Thyroid gland (tissue), 4 donors: ENCODE results near the gene RBBP6. TPM values are rescaled to one million over a fixed set of nuclear protein-coding genes. Genes with fewer than 3 reads are reported as not detected.

Source experiments
- DNase-seq, 2 donors: peaks; one replicate each; pipeline ENCODE4 v3.0.0-alpha.2; 2019
- H3K27ac ChIP-seq, 3 donors: fragments of 200-600 bp; sonication (generic); 1 replicate in 2 of 3; 2 replicates in 1 of 3; pipeline ENCODE4 v1.5.1; 2016 to 2019; ENCODE audit warnings: mild to moderate bottlenecking in 1 of 3, moderate library complexity in 1 of 3
- H3K27me3 ChIP-seq: fragments of 200-600 bp; sonication (generic); one replicate; pipeline ENCODE4 v1.5.1; 2019
- H3K36me3 ChIP-seq, 2 donors: fragments of 200-600 bp; sonication (generic); one replicate each; pipeline ENCODE4 v1.5.1; 2016 to 2019
- H3K4me1 ChIP-seq, 2 donors: fragments of 200-600 bp; sonication (generic); one replicate each; pipeline ENCODE4 v1.5.1; 2017 to 2019
- H3K4me3 ChIP-seq, 3 donors: fragments of 200-600 bp; sonication (generic); replicated peaks in 1 of 3; 1 replicate in 2 of 3; 2 replicates in 1 of 3; pipeline ENCODE4 v1.5.1; 2016; ENCODE audit warnings: mild to moderate bottlenecking in 1 of 3
- H3K9me3 ChIP-seq: fragments of 200-600 bp; sonication (generic); one replicate; pipeline ENCODE4 v1.5.1; 2017
- CTCF ChIP-seq, 6 experiments: fragments of 200-600 bp in 3 of 6; fragments of 450-650 bp in 3 of 6; sonication (generic) in 3 of 6; IDR thresholded peaks; one replicate each; pipeline ENCODE4 v1.5.1; 2016 to 2019; ENCODE audit warnings: antibody characterized with exemption in 6 of 6, mild to moderate bottlenecking in 2 of 6, inconsistent platforms in 1 of 6, moderate library complexity in 1 of 6
- POLR2A ChIP-seq, 2 donors: fragments of 450-650 bp; IDR thresholded peaks; one replicate each; pipeline ENCODE4 v1.6.1; 2017; ENCODE audit warnings: antibody characterized with exemption in 2 of 2, mild to moderate bottlenecking in 2 of 2, moderate library complexity in 1 of 2
- WGBS, 2 donors: methylation state at CpG; one replicate each; pipeline ENCODE4 v1.1.5; 2017; 5-methylcytosine and 5-hydroxymethylcytosine counted together
- intact Hi-C: fragments of 100-400 bp; cut with DNase I; formaldehyde crosslinking; loops from one replicate; pipeline ENCODE4 v1.15.1; 2023
- total RNA-seq, 4 donors: library from RNA; depleted of rRNA; stranded (reverse); fragments of >200 nt; gene quantifications; one replicate each; pipeline ENCODE4 v1.2.3, GENCODE V29; 2016

Gene RBBP6
- total RNA-seq, 4 donors from 2014 or later: 78.9 to 120 (median 84.5) TPM

- Histone ChIP-seq H3K27me3 (no peaks in the 10 kb centered on the region), H3K4me1 (no peaks in the 10 kb centered on the region), H3K27ac (no peak overlapping the region), H3K36me3 (no peaks in the 10 kb centered on the region), H3K4me3 (no peak overlapping the region), H3K9me3 (no peaks in the 10 kb centered on the region)
- whole genome bisulfite sequencing, 2 donors: 90 to 98% methylated on average over 1 of the region's 1 CpG
- intact Hi-C loops: no loop called here
- no peak for DNase-seq
- TF ChIP-seq POLR2A (IDR thresholded peaks at IDR 0.05): no peak
- no peak for TF ChIP-seq CTCF (IDR thresholded peaks at IDR 0.05)
These were observed 8.2 kb upstream of the RBBP6 start for GRCh38 chr16:24531166-24531565.

- Histone ChIP-seq H3K27me3 (no peaks in the 10 kb centered on the region), H3K4me1 (no peaks in the 10 kb centered on the region), H3K4me3 (no peak overlapping the region), H3K36me3 (peaks cover 0 to 2% of the 10 kb centered on the region in 2 donors), H3K9me3 (no peaks in the 10 kb centered on the region), H3K27ac (no peak overlapping the region)
- intact Hi-C loops: no loop called here
- TF ChIP-seq POLR2A (IDR thresholded peaks at IDR 0.05) (no peak), CTCF (IDR thresholded peaks at IDR 0.05) (no peak)
- DNase-seq: no peak
These were observed 4.7 kb upstream of the RBBP6 start for GRCh38 chr16:24534620-24535019.

- intact Hi-C loops: no loop called here
- Histone ChIP-seq H3K36me3 (peaks cover 0 to 5% of the 10 kb centered on the region in 2 donors), H3K4me1 (no peaks in the 10 kb centered on the region), H3K9me3 (no peaks in the 10 kb centered on the region), H3K4me3 (no peak overlapping the region), H3K27me3 (no peaks in the 10 kb centered on the region), H3K27ac (no peak overlapping the region)
- no peak for DNase-seq
- 81 to 86% methylated on average over 4 of the region's 4 CpGs for WGBS, 2 donors
- TF ChIP-seq POLR2A (IDR thresholded peaks at IDR 0.05) (no peak), CTCF (IDR thresholded peaks at IDR 0.05) (no peak)
These were observed 3.5 kb upstream of the RBBP6 start for GRCh38 chr16:24535827-24536226.

- no peak overlapping the region for H3K27ac ChIP-seq
- no peaks in the 10 kb centered on the region for H3K9me3 ChIP-seq
- no peak overlapping the region for H3K4me3 ChIP-seq
- no peaks in the 10 kb centered on the region for H3K27me3 ChIP-seq
- peaks cover 0 to 5% of the 10 kb centered on the region in 2 donors for H3K36me3 ChIP-seq
- no peak for DNase-seq
- 88 to 90% methylated on average over 5 of the region's 5 CpGs for WGBS, 2 donors
- intact Hi-C loops: no loop called here
- H3K4me1 ChIP-seq: peaks cover 0 to 3% of the 10 kb centered on the region in 2 donors
- no peak for TF ChIP-seq CTCF (IDR thresholded peaks at IDR 0.05)
- no peak for TF ChIP-seq POLR2A (IDR thresholded peaks at IDR 0.05)
These were observed 2.7 kb upstream of the RBBP6 start for GRCh38 chr16:24536671-24537070.

- intact Hi-C loops: no loop called here
- no peak for TF ChIP-seq POLR2A (IDR thresholded peaks at IDR 0.05)
- Histone ChIP-seq H3K9me3 (no peaks in the 10 kb centered on the region), H3K27me3 (no peaks in the 10 kb centered on the region), H3K4me3 (no peak overlapping the region), H3K36me3 (peaks cover 0 to 5% of the 10 kb centered on the region in 2 donors), H3K27ac (no peak overlapping the region), H3K4me1 (peaks cover 9 to 13% of the 10 kb centered on the region in 2 donors)
- WGBS, 2 donors: 84 to 86% methylated on average over 16 of the region's 16 CpGs
- no peak for DNase-seq
These were observed 1.7 kb upstream of the RBBP6 start for GRCh38 chr16:24537474-24538337.
